ENCODE results near the gene FGFRL1. TPM values are rescaled to one million over a fixed set of nuclear protein-coding genes. Genes with fewer than 3 reads are reported as not detected.
"Not testable (repeated sequence)": the region's sequence is repeated elsewhere in the genome, so short reads cannot be mapped to it uniquely, and the experiment has no call there.

The FGFRL1 gene
- total RNA-seq, 1 experiment from 2014 or later, result 26.1 TPM

- H4K20me1 ChIP-seq (ENCODE audit: control insufficient read depth, insufficient read depth, insufficient read length), result no peaks in the 10 kb centered on the region
- H3K9me3 ChIP-seq (ENCODE audit: control insufficient read depth, low read depth, low read length), result no peaks in the 10 kb centered on the region
- Mint-ChIP-seq H3K4me3 (peak overlapping the region in 1 of 2 experiments; percentile 58; a peak in 1 of 5 replicates), H3K9me3 (peaks cover 5 to 8% of the 10 kb centered on the region in 2 experiments; a peak in 3 of 5 replicates), H3K27ac (no peak overlapping the region), H3K4me1 (peaks cover 4 to 7% of the 10 kb centered on the region in 2 experiments; a peak in 3 of 4 replicates), H3K27me3 (ENCODE audit: low read depth) (peaks cover 29% of the 10 kb centered on the region), H3K36me3 (ENCODE audit: insufficient read depth in 1 of 3, low read depth in 3 of 3) (no peaks in the 10 kb centered on the region)
- H3K18ac ChIP-seq (ENCODE audit: insufficient read length, low read depth, low read length), result no peak overlapping the region
- H3K79me2 ChIP-seq (ENCODE audit: insufficient read depth, low read length), result no peaks in the 10 kb centered on the region
- no peak overlapping the region for H2BK15ac ChIP-seq (ENCODE audit: low read depth, low read length)
- no peak for TF ChIP-seq CTCF (conservative IDR thresholded peaks at IDR 0.05)
- no peak overlapping the region for H2AFZ ChIP-seq (ENCODE audit: low read length)
- no peak overlapping the region for H2BK120ac ChIP-seq (ENCODE audit: low read depth, low read length, poor library complexity, severe bottlenecking)
- no peak overlapping the region for H2AK5ac ChIP-seq (ENCODE audit: insufficient read length, low read length)
- no peak overlapping the region for H2BK5ac ChIP-seq (ENCODE audit: insufficient read length, low read length)
- H3K4ac ChIP-seq (ENCODE audit: low read depth, low read length), result no peak overlapping the region
- H4K8ac ChIP-seq (replicated peaks; ENCODE audit: insufficient read length, low read depth, low read length), result no peak overlapping the region
- no peak overlapping the region for H4K5ac ChIP-seq (ENCODE audit: insufficient read length, low read depth, low read length)
- no peak for DNase-seq
- no peak overlapping the region for H2BK12ac ChIP-seq (ENCODE audit: insufficient read length, low read depth, low read length)
- no peak overlapping the region for H3K14ac ChIP-seq (ENCODE audit: insufficient read depth, low read length)
- no peaks in the 10 kb centered on the region for H3K4me1 ChIP-seq (ENCODE audit: insufficient read depth, low read length)
- no peak overlapping the region for H3K23ac ChIP-seq (ENCODE audit: insufficient read length, low read depth, low read length)
- no peak overlapping the region for H3K9ac ChIP-seq (ENCODE audit: extremely low read depth, insufficient read length, low read length)
- H3K4me2 ChIP-seq (ENCODE audit: insufficient read depth, insufficient read length, low read length), result no peak overlapping the region
- no peak overlapping the region for H3K27ac ChIP-seq (ENCODE audit: insufficient read length, low read depth, low read length)
- no peak overlapping the region for H3K56ac ChIP-seq (ENCODE audit: insufficient read length, low read depth, low read length)
- no peak overlapping the region for H4K91ac ChIP-seq (ENCODE audit: insufficient read length, low read depth, low read length)
- no peak overlapping the region for H3T11ph ChIP-seq (ENCODE audit: low read length)
- H3K23me2 ChIP-seq (ENCODE audit: insufficient read length, low read depth, low read length, poor library complexity, severe bottlenecking), result peaks cover 5% of the 10 kb centered on the region
- no peak overlapping the region for H2BK20ac ChIP-seq (ENCODE audit: low read depth, low read length, poor library complexity, severe bottlenecking)
- no peaks in the 10 kb centered on the region for H3K79me1 ChIP-seq (ENCODE audit: insufficient read depth, low read depth, low read length, poor library complexity, severe bottlenecking)
- no CpG with 5 or more reads among the region's 9 CpGs for WGBS (ENCODE audit: extremely low coverage, insufficient read length, low lambda C conversion rate)
- H3K27me3 ChIP-seq (ENCODE audit: insufficient read depth, low read length), result peaks cover 3% of the 10 kb centered on the region; the same call in 1 of the 2 replicates
Measured at GRCh38 chr4:974668-975067, 36.8 kb upstream of the FGFRL1 start.

- H3K79me2 ChIP-seq (ENCODE audit: insufficient read depth, low read length); H3T11ph ChIP-seq (ENCODE audit: low read length); H2BK120ac ChIP-seq (ENCODE audit: low read depth, low read length, poor library complexity, severe bottlenecking); H3K9me3 ChIP-seq (ENCODE audit: control insufficient read depth, low read depth, low read length); H3K23me2 ChIP-seq (ENCODE audit: insufficient read length, low read depth, low read length, poor library complexity, severe bottlenecking); H2BK5ac ChIP-seq (ENCODE audit: insufficient read length, low read length); H3K9me3 Mint-ChIP-seq; H3K4me1 Mint-ChIP-seq; H4K5ac ChIP-seq (ENCODE audit: insufficient read length, low read depth, low read length); H3K27me3 ChIP-seq (ENCODE audit: insufficient read depth, low read length); H2BK12ac ChIP-seq (ENCODE audit: insufficient read length, low read depth, low read length); H4K8ac ChIP-seq (replicated peaks; ENCODE audit: insufficient read length, low read depth, low read length); H3K18ac ChIP-seq (ENCODE audit: insufficient read length, low read depth, low read length); H2BK20ac ChIP-seq (ENCODE audit: low read depth, low read length, poor library complexity, severe bottlenecking); H2AK5ac ChIP-seq (ENCODE audit: insufficient read length, low read length); H3K4me2 ChIP-seq (ENCODE audit: insufficient read depth, insufficient read length, low read length); H3K4me3 Mint-ChIP-seq; H4K20me1 ChIP-seq (ENCODE audit: control insufficient read depth, insufficient read depth, insufficient read length); H3K4me1 ChIP-seq (ENCODE audit: insufficient read depth, low read length); H3K23ac ChIP-seq (ENCODE audit: insufficient read length, low read depth, low read length); H3K14ac ChIP-seq (ENCODE audit: insufficient read depth, low read length); H3K36me3 Mint-ChIP-seq (ENCODE audit: insufficient read depth in 1 of 3, low read depth in 3 of 3); H3K79me1 ChIP-seq (ENCODE audit: insufficient read depth, low read depth, low read length, poor library complexity, severe bottlenecking); H3K4ac ChIP-seq (ENCODE audit: low read depth, low read length); H3K27ac Mint-ChIP-seq; H4K91ac ChIP-seq (ENCODE audit: insufficient read length, low read depth, low read length); H2AFZ ChIP-seq (ENCODE audit: low read length); H3K56ac ChIP-seq (ENCODE audit: insufficient read length, low read depth, low read length); H3K27ac ChIP-seq (ENCODE audit: insufficient read length, low read depth, low read length); H2BK15ac ChIP-seq (ENCODE audit: low read depth, low read length); H3K9ac ChIP-seq (ENCODE audit: extremely low read depth, insufficient read length, low read length); DNase-seq: not testable (repeated sequence)
- H3K27me3 Mint-ChIP-seq (ENCODE audit: low read depth), result peaks cover 36% of the 10 kb centered on the region
- no CpG with 5 or more reads among the region's 25 CpGs for WGBS (ENCODE audit: extremely low coverage, insufficient read length, low lambda C conversion rate)
Measured at GRCh38 chr4:976016-976415, 35.4 kb upstream of the FGFRL1 start.

Data from H9 (cell line).